ENCODE results near the gene TMOD1. TPM values are rescaled to one million over a fixed set of nuclear protein-coding genes. Genes with fewer than 3 reads are reported as not detected.

Gene TMOD1
- total RNA-seq, 4 donors from 2014 or later = 9.2 to 20.7 (median 13.6) TPM

DNA sequence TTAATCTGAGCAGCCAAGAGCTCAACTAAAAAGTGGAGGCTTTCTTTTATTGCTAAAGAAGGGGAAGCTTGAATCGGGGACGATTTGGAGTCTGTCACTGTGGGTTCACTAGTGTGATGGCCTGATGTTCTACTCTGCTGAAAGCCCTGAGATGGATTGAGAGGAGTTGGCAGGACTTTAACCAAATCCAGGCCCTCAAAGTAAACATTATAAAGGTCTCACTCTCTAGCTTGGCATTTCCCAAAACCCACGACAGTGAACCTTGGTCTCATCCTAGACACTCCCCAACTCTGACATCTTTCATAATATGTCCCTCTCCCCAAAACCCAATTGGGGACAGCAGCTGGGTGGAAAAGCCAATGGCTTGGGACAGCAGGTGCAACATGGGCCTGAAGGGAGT lies 32.7 kb downstream of the TMOD1 start:
- TF ChIP-seq, protein P1, sequence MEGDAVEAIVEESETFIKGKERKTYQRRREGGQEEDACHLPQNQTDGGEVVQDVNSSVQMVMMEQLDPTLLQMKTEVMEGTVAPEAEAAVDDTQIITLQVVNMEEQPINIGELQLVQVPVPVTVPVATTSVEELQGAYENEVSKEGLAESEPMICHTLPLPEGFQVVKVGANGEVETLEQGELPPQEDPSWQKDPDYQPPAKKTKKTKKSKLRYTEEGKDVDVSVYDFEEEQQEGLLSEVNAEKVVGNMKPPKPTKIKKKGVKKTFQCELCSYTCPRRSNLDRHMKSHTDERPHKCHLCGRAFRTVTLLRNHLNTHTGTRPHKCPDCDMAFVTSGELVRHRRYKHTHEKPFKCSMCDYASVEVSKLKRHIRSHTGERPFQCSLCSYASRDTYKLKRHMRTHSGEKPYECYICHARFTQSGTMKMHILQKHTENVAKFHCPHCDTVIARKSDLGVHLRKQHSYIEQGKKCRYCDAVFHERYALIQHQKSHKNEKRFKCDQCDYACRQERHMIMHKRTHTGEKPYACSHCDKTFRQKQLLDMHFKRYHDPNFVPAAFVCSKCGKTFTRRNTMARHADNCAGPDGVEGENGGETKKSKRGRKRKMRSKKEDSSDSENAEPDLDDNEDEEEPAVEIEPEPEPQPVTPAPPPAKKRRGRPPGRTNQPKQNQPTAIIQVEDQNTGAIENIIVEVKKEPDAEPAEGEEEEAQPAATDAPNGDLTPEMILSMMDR (IDR thresholded peaks at IDR 0.05; ENCODE audit: low read depth) = no peak

DNA sequence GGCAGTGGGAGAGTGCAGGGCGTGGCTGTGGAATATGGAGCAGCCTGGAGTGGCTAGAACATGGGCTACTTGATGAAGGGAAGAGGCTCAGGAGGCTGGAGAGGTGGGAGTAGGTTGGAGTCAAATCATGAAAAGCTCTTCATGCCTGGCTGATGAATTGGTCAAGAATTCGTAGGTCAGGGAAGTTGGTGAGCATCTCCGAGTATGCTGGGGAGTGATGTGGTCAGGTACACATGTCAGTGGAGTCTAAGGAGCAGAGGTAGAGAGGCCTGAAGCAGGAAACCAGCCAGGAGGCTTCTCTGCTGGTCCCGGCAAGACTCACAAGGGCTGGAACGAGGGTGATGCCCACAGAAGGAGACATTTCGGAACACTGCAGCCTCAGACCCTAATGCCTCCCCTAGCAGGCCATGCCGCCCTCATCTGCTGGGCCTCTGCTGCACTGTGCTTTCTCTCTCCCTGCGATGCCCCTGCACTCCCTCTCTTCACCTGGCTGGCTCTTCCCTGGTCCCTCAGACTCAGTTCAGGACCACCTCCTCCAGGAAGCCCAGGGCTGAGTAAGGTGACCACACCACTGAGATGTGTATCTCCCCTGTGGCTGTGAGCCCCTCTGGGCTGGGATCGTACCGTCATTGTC lies 33.6 kb downstream of the TMOD1 start:
- TF ChIP-seq, protein P1 (IDR thresholded peaks at IDR 0.05; ENCODE audit: low read depth) = no peak

DNA sequence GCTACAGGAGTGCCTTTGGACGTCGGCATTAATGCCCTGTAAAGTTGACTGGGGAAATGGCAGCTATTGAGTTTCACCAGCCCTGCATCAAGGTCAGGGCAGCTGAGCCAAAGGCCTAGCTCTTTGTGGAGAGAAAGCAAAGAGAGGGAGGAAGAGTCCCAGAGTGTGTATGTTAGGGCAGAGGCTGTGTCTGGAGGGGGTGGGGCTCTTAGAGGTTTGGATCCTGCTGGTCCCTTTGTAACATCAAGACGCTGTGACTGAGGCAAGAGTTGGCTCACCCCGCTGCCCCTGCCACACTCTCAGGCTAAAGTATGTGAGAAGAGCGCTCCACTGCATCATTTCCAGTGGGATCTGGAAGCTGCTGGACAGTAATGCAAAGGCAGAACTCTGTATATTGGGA lies 34.3 kb downstream of the TMOD1 start:
- TF ChIP-seq, protein P1 (IDR thresholded peaks at IDR 0.05; ENCODE audit: low read depth) = no peak

DNA sequence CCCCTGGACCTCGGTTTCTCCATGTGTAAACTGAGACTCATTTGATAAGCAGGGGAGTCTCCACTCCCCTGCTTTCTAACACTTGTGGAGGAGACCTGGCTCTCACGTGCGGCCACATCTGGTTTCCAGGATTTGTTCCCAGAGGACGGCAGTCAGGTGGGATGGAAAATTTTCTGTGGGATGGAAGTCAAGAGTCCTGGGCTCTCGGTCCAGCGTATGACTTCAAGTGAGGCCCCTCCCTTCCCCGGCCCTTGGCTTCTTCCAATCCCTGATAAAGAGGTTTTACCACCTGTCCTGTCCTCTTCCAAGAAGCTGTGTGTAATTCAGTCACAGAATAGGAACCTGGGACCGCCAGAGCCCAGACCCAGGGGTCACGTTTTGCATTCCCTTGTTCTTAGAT lies 35.0 kb downstream of the TMOD1 start:
- TF ChIP-seq, protein P1 (IDR thresholded peaks at IDR 0.05; ENCODE audit: low read depth) = no peak

DNA sequence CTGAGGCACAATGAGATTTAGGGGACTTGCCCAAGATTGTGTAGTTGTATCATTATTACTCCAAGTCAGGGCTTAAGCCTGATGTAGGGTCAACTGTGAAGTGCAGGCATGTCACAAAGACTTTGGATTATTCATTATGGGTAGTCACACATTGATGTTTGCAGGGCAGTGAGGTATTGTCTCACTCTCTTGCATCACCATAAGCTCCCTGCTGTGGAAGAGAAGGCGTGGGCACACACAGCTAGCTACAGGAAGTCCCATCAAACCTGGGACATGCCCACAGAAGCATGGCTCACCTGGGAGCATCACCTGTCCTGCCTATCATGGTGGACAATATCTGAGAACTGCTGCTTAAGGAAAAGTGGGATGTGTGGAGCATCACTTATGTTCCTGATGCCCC lies 42.1 kb downstream of the TMOD1 start:
- TF ChIP-seq, protein P1 (IDR thresholded peaks at IDR 0.05; ENCODE audit: low read depth) = no peak

DNA sequence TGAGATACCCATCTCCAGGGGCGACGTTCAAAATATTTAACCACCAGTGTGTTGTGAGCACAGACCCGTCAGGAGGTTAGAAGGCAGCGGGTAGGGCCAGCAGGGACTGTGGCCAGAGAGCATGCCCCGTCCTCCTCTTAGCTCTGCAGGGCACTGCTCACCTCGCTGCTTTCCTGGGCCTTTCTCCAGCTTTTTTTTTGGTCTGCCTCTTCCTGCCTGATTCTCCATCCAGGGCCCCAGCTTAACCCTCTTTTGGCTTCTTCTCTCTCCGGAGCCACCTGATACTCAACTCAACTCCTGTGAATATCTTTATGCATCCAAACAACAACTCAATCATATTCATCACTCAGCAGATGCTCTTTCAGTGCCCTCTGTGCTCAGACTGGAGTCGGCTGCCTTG lies 44.0 kb downstream of the TMOD1 start:
- TF ChIP-seq, protein P1 (IDR thresholded peaks at IDR 0.05; ENCODE audit: low read depth) = no peak

DNA sequence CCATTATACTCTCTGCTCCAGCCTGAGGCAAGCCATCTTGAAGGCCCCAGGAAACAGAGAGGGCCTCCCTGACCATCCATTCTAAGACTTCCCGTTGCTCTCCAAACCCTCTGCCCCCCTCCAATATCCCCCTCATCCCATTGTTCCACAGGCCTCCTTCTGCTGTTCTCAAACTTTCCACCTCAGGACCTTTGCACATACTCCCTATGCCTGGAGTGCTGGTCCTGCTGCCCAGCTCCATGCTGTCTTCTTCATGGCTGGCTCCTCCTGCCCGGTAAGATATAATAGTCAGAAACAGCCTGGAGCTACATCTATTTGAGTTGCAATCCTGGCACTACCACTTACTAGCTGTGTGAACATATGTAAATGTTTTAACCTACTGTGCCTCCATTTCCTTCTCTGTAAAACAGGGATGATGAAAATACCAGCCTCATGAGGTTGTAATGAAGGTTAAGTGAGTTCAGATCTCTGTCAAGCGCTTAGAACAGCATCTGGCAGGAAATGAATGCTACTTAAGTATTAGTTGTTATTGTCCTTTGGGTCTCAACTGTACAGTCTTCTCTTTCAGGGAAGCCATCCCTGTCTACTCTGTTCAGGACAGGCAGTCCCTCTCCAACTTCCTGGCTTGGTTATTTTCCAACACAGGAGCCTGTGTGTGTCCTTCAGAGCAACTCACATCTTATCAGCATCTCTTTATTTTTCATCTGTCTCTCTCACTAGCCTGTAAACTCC lies 45.8 kb downstream of the TMOD1 start:
- TF ChIP-seq, protein P1 (IDR thresholded peaks at IDR 0.05; ENCODE audit: low read depth) = no peak

Measured in subcutaneous adipose tissue (tissue), 4 donors.